ENCODE measurements around the gene WDHD1. TPM values are rescaled to one million over a fixed set of nuclear protein-coding genes. Genes with fewer than 3 reads are reported as not detected.

The WDHD1 gene
- total and polyA plus RNA-seq, 2 of the 8 experiments (the other 6 are each of a cell fraction or from before 2014, with no cell fraction given): 17.8 to 87.9 TPM

DNA sequence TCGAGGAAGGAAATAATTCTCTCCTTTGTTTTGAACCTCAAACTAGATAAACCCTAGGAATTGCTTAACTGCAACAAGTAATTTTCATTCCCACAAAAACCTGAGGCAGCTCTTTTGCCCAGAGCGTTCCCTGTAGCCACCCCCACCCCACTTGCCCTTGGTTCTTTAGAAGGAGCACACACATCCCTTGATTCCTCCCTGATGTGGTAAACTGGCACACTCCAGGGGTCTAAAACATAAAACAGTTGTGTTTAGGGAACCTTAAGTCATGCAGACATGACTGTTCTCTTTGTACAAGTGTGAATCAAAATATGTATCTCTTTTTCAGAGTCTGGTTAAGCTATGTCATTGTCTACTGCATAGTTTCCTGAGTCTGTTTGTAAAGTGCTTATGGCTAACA, 38.5 kb upstream of the WDHD1 start:
- 85% methylated on average over 2 of the region's 2 CpGs; no CpG with 5 or more reads in 1 of the 2 experiments for WGBS, 2 experiments (ENCODE audit: extremely low coverage in 1 of 2, insufficient coverage in 1 of 2, insufficient read length in 1 of 2, insufficient replicate concordance in 2 of 2, low coverage in 1 of 2, low lambda C conversion rate in 2 of 2, missing lambda C conversion rate in 1 of 2)
- ChIA-PET CTCF (ENCODE audit: partially characterized antibody) (interaction anchor here (0.8 to 2.0 kb wide), 4 partner anchors 12 to 81 kb away, joined by 3 to 6 read pairs (median 3); no protein-coding TSS in a partner anchor), POLR2A (ENCODE audit: partially characterized antibody) (interaction anchor here (1.0 to 4.5 kb wide), 6 partner anchors 12 to 38 kb away, joined by 3 to 45 read pairs (median 5); partner anchors contain the start of genes MAPK1IP1L, SOCS4 and WDHD1)
- peaks cover 15 to 47% (median 26%) of the 10 kb centered on the region in 4 experiments for H3K36me3 ChIP-seq (ENCODE audit: control insufficient read depth in 2 of 4, insufficient read depth in 4 of 4, low read length in 3 of 4)
- no peak overlapping the region for H3K14ac ChIP-seq (ENCODE audit: insufficient read length)
- H2BK12ac ChIP-seq (ENCODE audit: low read depth, low read length): no peak overlapping the region
- no peak overlapping the region for H3K4me3 ChIP-seq (ENCODE audit: extremely low read depth in 1 of 4, insufficient read depth in 2 of 4, low read depth in 3 of 4, low read length in 4 of 4)
- H3K27ac ChIP-seq (ENCODE audit: low read depth, low read length): no peak overlapping the region
- no peak overlapping the region for H3K18ac ChIP-seq (ENCODE audit: extremely low read depth, low read length)
- H3K4ac ChIP-seq (replicated peaks; ENCODE audit: insufficient read length, low read depth, low read length): no peak overlapping the region
- H2BK120ac ChIP-seq (replicated peaks; ENCODE audit: low read depth, low read length): no peak overlapping the region
- FAIRE-seq: no peak
- DNase-seq (ENCODE audit: low read depth in 1 of 2, low spot score in 2 of 2): no peak
- H3K4me1 ChIP-seq (replicated peaks in 1 of 4; ENCODE audit: control insufficient read depth in 3 of 4, insufficient read depth in 4 of 4, low read length in 3 of 4): no peaks in the 10 kb centered on the region
- no peak overlapping the region for H4K5ac ChIP-seq (ENCODE audit: insufficient read length, low read depth, low read length)
- no peak overlapping the region for H4K91ac ChIP-seq (replicated peaks; ENCODE audit: insufficient read length, low read length)
- H2BK20ac ChIP-seq (ENCODE audit: low read length): no peak overlapping the region
- H4K8ac ChIP-seq (ENCODE audit: extremely low read depth, insufficient read depth, low read length): no peak overlapping the region
- H3K56ac ChIP-seq (replicated peaks; ENCODE audit: insufficient read length, low read depth, low read length): no peak overlapping the region
- no peak overlapping the region for H2BK5ac ChIP-seq (ENCODE audit: low read depth, low read length)
- no peak overlapping the region for H2AFZ ChIP-seq (ENCODE audit: low read length)
- no peaks in the 10 kb centered on the region for H3K9me3 ChIP-seq (ENCODE audit: insufficient read depth in 2 of 2, low read depth in 1 of 2, low read length in 1 of 2)
- peaks cover 0 to 1% (median 0%) of the 10 kb centered on the region in 4 experiments; a peak in 1 of 7 replicates for H3K27me3 ChIP-seq (replicated peaks in 1 of 4; ENCODE audit: control insufficient read depth in 3 of 4, extremely low read depth in 1 of 4, insufficient read depth in 3 of 4, low read length in 3 of 4)
- H3K4me2 ChIP-seq (ENCODE audit: insufficient read depth in 1 of 2, low read depth in 2 of 2, low read length in 2 of 2): no peak overlapping the region
- no peak overlapping the region for H3K23ac ChIP-seq (ENCODE audit: insufficient read length)
- H3K79me1 ChIP-seq (ENCODE audit: low read depth, low read length): no peaks in the 10 kb centered on the region
- no peak overlapping the region for H2BK15ac ChIP-seq (ENCODE audit: low read length)
- H3K23me2 ChIP-seq (ENCODE audit: low read depth, low read length): no peaks in the 10 kb centered on the region
- H2AK5ac ChIP-seq (ENCODE audit: low read depth, low read length): no peak overlapping the region
- H3K9ac ChIP-seq (replicated peaks in 1 of 4; ENCODE audit: extremely low read depth in 1 of 4, low read depth in 3 of 4, low read length in 3 of 4): no peak overlapping the region
- H3K79me2 ChIP-seq (ENCODE audit: control insufficient read depth in 1 of 2, insufficient read depth in 2 of 2, low read length in 2 of 2): peaks cover 0 to 16% of the 10 kb centered on the region in 2 experiments; a peak in 2 of 4 replicates
- peaks cover 4% of the 10 kb centered on the region in 2 experiments for H4K20me1 ChIP-seq (replicated peaks in 1 of 2; ENCODE audit: control insufficient read depth in 1 of 2, insufficient read depth in 2 of 2, low read length in 2 of 2)
- TF ChIP-seq SUZ12 (IDR thresholded peaks at IDR 0.05; ENCODE audit: low read length) (no peak), SP4 (IDR thresholded peaks at IDR 0.05; ENCODE audit: low read length) (no peak), POLR2AphosphoS5 (IDR thresholded peaks at IDR 0.05; ENCODE audit: low read depth, low read length) (no peak), RXRA (IDR thresholded peaks at IDR 0.05; ENCODE audit: insufficient read depth, low read depth, low read length) (no peak)
- TF ChIP-seq, protein P1, sequence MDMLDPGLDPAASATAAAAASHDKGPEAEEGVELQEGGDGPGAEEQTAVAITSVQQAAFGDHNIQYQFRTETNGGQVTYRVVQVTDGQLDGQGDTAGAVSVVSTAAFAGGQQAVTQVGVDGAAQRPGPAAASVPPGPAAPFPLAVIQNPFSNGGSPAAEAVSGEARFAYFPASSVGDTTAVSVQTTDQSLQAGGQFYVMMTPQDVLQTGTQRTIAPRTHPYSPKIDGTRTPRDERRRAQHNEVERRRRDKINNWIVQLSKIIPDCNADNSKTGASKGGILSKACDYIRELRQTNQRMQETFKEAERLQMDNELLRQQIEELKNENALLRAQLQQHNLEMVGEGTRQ (IDR thresholded peaks at IDR 0.05; ENCODE audit: low read length): no peak

All from H1 (cell line).